OCI-LY1 (cell line): Measurements from ENCODE around the gene WNT6.

Source experiments
- EZH2 ChIP-seq: fragments of 200-600 bp; sonication (generic), shearing (Covaris generic); IDR thresholded peaks from 2 replicates; pipeline ENCODE4 v1.8.0; 2017; ENCODE audit warnings: borderline replicate concordance, mixed run types, mild to moderate bottlenecking, antibody characterized with exemption, low read length, moderate library complexity, mixed read lengths
- TF ChIP-seq, protein P1 (sequence below): fragments of 200-600 bp; sonication (generic), shearing (Covaris generic); IDR thresholded peaks from 2 replicates; pipeline ENCODE4 v1.5.1; 2017; ENCODE audit warnings: mild to moderate bottlenecking, antibody characterized with exemption, low read length, moderate library complexity, mixed read lengths

DNA sequence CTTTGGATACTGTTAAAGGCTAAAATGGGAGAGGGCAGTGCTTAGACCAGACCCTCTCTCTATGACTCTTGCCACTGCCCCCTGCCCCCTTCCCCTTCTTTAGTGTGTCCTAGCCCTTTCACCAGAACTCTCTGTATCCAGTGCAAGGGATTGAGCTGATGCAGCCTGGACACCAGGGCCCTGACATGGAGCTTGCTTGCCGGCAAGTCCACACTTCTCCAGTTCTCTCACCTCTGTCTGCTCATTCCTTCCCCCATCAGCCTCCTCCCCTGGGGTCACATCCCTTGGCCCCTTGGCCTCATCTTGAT lies 1.5 kb upstream of the WNT6 start:
- TF ChIP-seq, protein P1, sequence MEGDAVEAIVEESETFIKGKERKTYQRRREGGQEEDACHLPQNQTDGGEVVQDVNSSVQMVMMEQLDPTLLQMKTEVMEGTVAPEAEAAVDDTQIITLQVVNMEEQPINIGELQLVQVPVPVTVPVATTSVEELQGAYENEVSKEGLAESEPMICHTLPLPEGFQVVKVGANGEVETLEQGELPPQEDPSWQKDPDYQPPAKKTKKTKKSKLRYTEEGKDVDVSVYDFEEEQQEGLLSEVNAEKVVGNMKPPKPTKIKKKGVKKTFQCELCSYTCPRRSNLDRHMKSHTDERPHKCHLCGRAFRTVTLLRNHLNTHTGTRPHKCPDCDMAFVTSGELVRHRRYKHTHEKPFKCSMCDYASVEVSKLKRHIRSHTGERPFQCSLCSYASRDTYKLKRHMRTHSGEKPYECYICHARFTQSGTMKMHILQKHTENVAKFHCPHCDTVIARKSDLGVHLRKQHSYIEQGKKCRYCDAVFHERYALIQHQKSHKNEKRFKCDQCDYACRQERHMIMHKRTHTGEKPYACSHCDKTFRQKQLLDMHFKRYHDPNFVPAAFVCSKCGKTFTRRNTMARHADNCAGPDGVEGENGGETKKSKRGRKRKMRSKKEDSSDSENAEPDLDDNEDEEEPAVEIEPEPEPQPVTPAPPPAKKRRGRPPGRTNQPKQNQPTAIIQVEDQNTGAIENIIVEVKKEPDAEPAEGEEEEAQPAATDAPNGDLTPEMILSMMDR, result no peak
- TF ChIP-seq EZH2, result no peak
